GM12878 (cell line): Measurements from ENCODE around the gene GGCX. TPM values are rescaled to one million over a fixed set of nuclear protein-coding genes. Genes with fewer than 3 reads are reported as not detected.

Experiments
- EP300 ChIP-seq, 2 experiments: fragments of 150-350 bp in 1 of 2; IDR thresholded peaks; 2 replicates each; pipeline ENCODE4 v1.6.1; 2011 to 2012; ENCODE audit warnings: low read depth in 2 of 2, low read length in 2 of 2, borderline replicate concordance in 1 of 2, improper control_type of control experiment in 1 of 2, inconsistent platforms in 1 of 2; ENCODE audit not compliant: control insufficient read depth in 1 of 2
- FOXK2 ChIP-seq: fragments of 450-650 bp; IDR thresholded peaks from 2 replicates; pipeline ENCODE4 v1.6.1; 2017; ENCODE audit warnings: mild to moderate bottlenecking, moderate library complexity
- GABPA ChIP-seq: IDR thresholded peaks from 2 replicates; pipeline ENCODE4 v1.6.1; 2014; ENCODE audit warnings: antibody characterized with exemption, low read depth, mild to moderate bottlenecking, inconsistent platforms
- HDAC6 ChIP-seq: fragments of 200-600 bp; sonication (generic); IDR thresholded peaks from one replicate; pipeline ENCODE4 v1.8.0; 2017; ENCODE audit warnings: antibody characterized with exemption; ENCODE audit not compliant: unreplicated experiment
- JUNB ChIP-seq: IDR thresholded peaks from 2 replicates; pipeline ENCODE4 v1.6.1; 2016; ENCODE audit warnings: antibody characterized with exemption, mild to moderate bottlenecking
- MEF2A ChIP-seq: IDR thresholded peaks from 2 replicates; pipeline ENCODE4 v1.6.1; 2011; ENCODE audit warnings: low read depth, mild to moderate bottlenecking, low read length, moderate library complexity; ENCODE audit not compliant: insufficient read depth
- MTA3 ChIP-seq: IDR thresholded peaks from 2 replicates; pipeline ENCODE4 v1.6.1; 2012; ENCODE audit warnings: low read length, inconsistent platforms, borderline replicate concordance
- NBN ChIP-seq: fragments of 450-650 bp; IDR thresholded peaks from 2 replicates; pipeline ENCODE4 v1.6.1; 2016
- NFYB ChIP-seq: IDR thresholded peaks from 2 replicates; pipeline ENCODE4 v1.6.1; 2011; ENCODE audit warnings: low read depth, mild to moderate bottlenecking, low read length, improper control_type of control experiment, moderate library complexity; ENCODE audit not compliant: insufficient read depth
- NKRF ChIP-seq: fragments of 450-650 bp; conservative IDR thresholded peaks from 2 replicates; pipeline ENCODE4 v1.6.1; 2017; ENCODE audit warnings: mild to moderate bottlenecking, moderate library complexity
- PAX8 ChIP-seq: fragments of 450-650 bp; IDR thresholded peaks from 2 replicates; pipeline ENCODE4 v1.6.1; 2017; ENCODE audit warnings: mild to moderate bottlenecking, moderate library complexity
- RELA ChIP-seq: fragments of 450-650 bp; IDR thresholded peaks from 2 replicates; pipeline ENCODE4 v1.8.0; 2014; ENCODE audit warnings: borderline replicate concordance; ENCODE audit not compliant: partially characterized antibody
- RFX5 ChIP-seq: IDR thresholded peaks from 2 replicates; pipeline ENCODE4 v1.6.1; 2011; ENCODE audit warnings: low read depth, low read length, improper control_type of control experiment
- SIN3A ChIP-seq: IDR thresholded peaks from 2 replicates; pipeline ENCODE4 v1.6.1; 2012; ENCODE audit warnings: low read depth, low read length, improper control_type of control experiment
- YY1 ChIP-seq: IDR thresholded peaks from 2 replicates; pipeline ENCODE4 v1.6.1; 2011; ENCODE audit warnings: low read depth, mild to moderate bottlenecking, low read length
- ZBTB33 ChIP-seq: fragments of 450-650 bp; IDR thresholded peaks from 2 replicates; pipeline ENCODE4 v1.6.1; 2017; ENCODE audit warnings: mild to moderate bottlenecking
- ZNF207 ChIP-seq: fragments of 450-650 bp; IDR thresholded peaks from 2 replicates; pipeline ENCODE4 v1.6.1; 2014; ENCODE audit warnings: antibody characterized with exemption, mild to moderate bottlenecking, borderline replicate concordance
- ZNF384 ChIP-seq: IDR thresholded peaks from 2 replicates; pipeline ENCODE4 v1.6.1; 2012; ENCODE audit warnings: low read depth, mild to moderate bottlenecking, low read length, improper control_type of control experiment, borderline replicate concordance
- ZNF687 ChIP-seq: fragments of 450-650 bp; IDR thresholded peaks from 2 replicates; pipeline ENCODE4 v1.6.1; 2017; ENCODE audit warnings: mild to moderate bottlenecking, moderate library complexity
- polyA plus RNA-seq, 11 experiments: library from polyadenylated mRNA; depleted of rRNA in 4 of 11; unstranded in 6 of 11; stranded (reverse) in 5 of 11; fragments of >200 nt; fragmentation: Nextera tagmentation in 4 of 11; fragmentation: Illumina TruSeq in 1 of 11; extraction: Ambion mirVana in 4 of 11; extraction: Trizol in 1 of 11; gene quantifications; 1 replicate in 1 of 11; 2 replicates in 10 of 11; pipeline versions ENCODE4 v1.2.1 to v1.2.3, GENCODE V29; 2011 to 2016; ENCODE audit warnings: inconsistent platforms in 2 of 11, missing spikeins in 2 of 11, low read depth in 1 of 11
- total RNA-seq, 4 experiments: library from RNA; depleted of rRNA in 3 of 4; stranded (reverse); fragments of >200 nt in 3 of 4; fragmentation: Illumina TruSeq in 1 of 4; extraction: Trizol in 1 of 4; gene quantifications; 2 replicates each; pipeline versions ENCODE4 v1.2.1 to v1.2.3, GENCODE V29; 2013 to 2021

The GGCX gene
- total and polyA plus RNA-seq, 10 of the 15 experiments (the other 5 are each of a cell fraction or from before 2014, with no cell fraction given): 18.1 to 52.7 (median 25.0) TPM

- TF ChIP-seq ZNF687 (no peak), GABPA (no peak), EP300 (IDR thresholded peaks at IDR 0.05; ENCODE audit: borderline replicate concordance in 1 of 2, control insufficient read depth in 1 of 2, low read depth in 2 of 2, low read length in 2 of 2) (0 out of 4 replicates have a peak, but pooled peaks of 1 of the 2 experiments have one; percentile 14), NBN (0 out of 2 replicates have a peak, but pooled peaks have one; percentile 78), ZBTB33 (no peak), ZNF384 (no peak), SIN3A (0 out of 2 replicates have a peak, but pooled peaks have one; percentile 62), RELA (peak; percentile 55), NKRF (no peak), MEF2A (no peak), ZNF207 (peak; percentile 83; the same call in 1 of the 2 replicates), HDAC6 (peak; percentile 65), PAX8 (no peak), FOXK2 (peak; percentile 34; the same call in 1 of the 2 replicates), MTA3 (peak; percentile 26; the same call in 1 of the 2 replicates), RFX5 (no peak), NFYB (no peak), JUNB (peak; percentile 89), YY1 (peak; percentile 95)
Observed at GRCh38 chr2:85561280-85562212, at the start of gene GGCX (continued).
